Lung (tissue), 12 donors: ENCODE results near the gene MS4A18. TPM values are rescaled to one million over a fixed set of nuclear protein-coding genes. Genes with fewer than 3 reads are reported as not detected.

Experiments
- ATAC-seq: fragments of 200-7000 bp; cut with Tn5 transposase; one replicate; pipeline ENCODE4 v1.9.1; 2020; ENCODE audit warnings: moderate number of reproducible peaks; ENCODE audit not compliant: insufficient read depth, low FRiP score
- DNase-seq, 3 donors: peaks; one replicate each; pipeline ENCODE4 v3.0.0-alpha.2; 2013 to 2017
- H3K27ac ChIP-seq, 2 donors: one replicate each; pipeline ENCODE4 v1.5.1; 2013; ENCODE audit warnings: mild to moderate bottlenecking in 2 of 2, moderate library complexity in 2 of 2, control low read depth in 1 of 2, inconsistent platforms in 1 of 2, low read depth in 1 of 2, low read length in 1 of 2
- H3K27me3 ChIP-seq, 3 donors: one replicate each; pipeline ENCODE4 v1.5.1; 2013; ENCODE audit warnings: low read length in 2 of 3; ENCODE audit not compliant: control insufficient read depth in 3 of 3, insufficient read depth in 3 of 3
- H3K36me3 ChIP-seq, 4 donors: one replicate each; pipeline ENCODE4 v1.5.1; 2013; ENCODE audit warnings: low read length in 4 of 4, mild to moderate bottlenecking in 1 of 4, moderate library complexity in 1 of 4; ENCODE audit not compliant: control insufficient read depth in 4 of 4, insufficient read depth in 4 of 4
- H3K4me1 ChIP-seq, 5 donors: one replicate each; pipeline ENCODE4 v1.5.1; 2013; ENCODE audit warnings: low read length in 5 of 5, mild to moderate bottlenecking in 2 of 5, moderate library complexity in 1 of 5; ENCODE audit not compliant: control insufficient read depth in 5 of 5, insufficient read depth in 5 of 5
- H3K4me3 ChIP-seq: one replicate; pipeline ENCODE4 v1.5.1; 2013; ENCODE audit warnings: mild to moderate bottlenecking, control low read depth, moderate library complexity
- H3K9ac ChIP-seq, 2 donors: one replicate each; pipeline ENCODE4 v1.5.1; 2013; ENCODE audit warnings: low read length in 2 of 2, control low read depth in 1 of 2; ENCODE audit not compliant: insufficient read depth in 1 of 2
- H3K9me3 ChIP-seq, 4 donors: one replicate each; pipeline ENCODE4 v1.5.1; 2013; ENCODE audit warnings: low read length in 3 of 4, mild to moderate bottlenecking in 1 of 4, moderate library complexity in 1 of 4; ENCODE audit not compliant: control insufficient read depth in 4 of 4, insufficient read depth in 3 of 4
- WGBS, 2 donors: extraction: QIAGEN DNeasy Blood & Tissue Kit; methylation state at CpG; one replicate each; pipeline ENCODE4 v1.1.7; 2013; 5-methylcytosine and 5-hydroxymethylcytosine counted together
- polyA plus RNA-seq, 2 donors: library from polyadenylated mRNA; stranded (reverse); fragments of 200-250 nt; gene quantifications; one replicate each; pipeline ENCODE4 v1.2.1, GENCODE V29; 2013
- total RNA-seq, 2 donors: library from RNA; depleted of rRNA in 1 of 2; stranded (reverse); fragments of >200 nt in 1 of 2; gene quantifications; one replicate each; pipeline ENCODE4 v1.2.1, GENCODE V29; 2014 to 2021
- TF ChIP-seq, protein P1 (sequence below): IDR thresholded peaks from 2 replicates; pipeline ENCODE4 v1.5.1; 2012; ENCODE audit warnings: mild to moderate bottlenecking; ENCODE audit errors: control extremely low read depth, extremely low read depth
- donor health status: control.
- donor health status: control.
- donor health status: Bipolar disorder and iron deficiency.
- donor health status: healthy.
- donor health status: DM: yes; HTN: yes; CAD: no.

Gene MS4A18
- total and polyA plus RNA-seq, 4 donors, result 0.03 TPM; not detected in 3

DNA sequence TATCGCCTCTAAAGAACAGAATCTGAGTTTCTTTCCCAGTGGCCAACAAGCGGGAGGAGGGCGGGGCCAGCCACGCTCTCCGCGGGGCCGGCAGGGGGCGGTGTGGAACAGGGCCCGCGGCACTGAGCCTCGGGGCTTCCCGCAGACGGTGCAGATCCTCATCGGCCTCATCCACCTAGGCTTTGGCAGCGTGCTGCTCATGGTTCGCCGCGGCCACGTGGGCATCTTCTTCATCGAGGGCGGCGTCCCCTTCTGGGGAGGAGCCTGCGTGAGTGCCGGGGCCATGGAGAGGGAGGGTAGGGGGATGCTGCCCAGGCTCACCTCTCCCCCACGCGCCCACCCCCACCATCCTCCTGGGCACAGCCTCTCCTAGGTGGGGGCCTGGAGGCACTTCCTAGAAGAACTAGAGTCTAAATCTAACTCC, 42.9 kb downstream of the MS4A18 start:
- DNase-seq (no peak), ATAC-seq (no peak)
- Histone ChIP-seq H3K27me3 (peaks cover 0 to 2% (median 0%) of the 10 kb centered on the region in 3 donors), H3K9me3 (no peaks in the 10 kb centered on the region), H3K9ac (no peak overlapping the region), H3K4me3 (no peak overlapping the region), H3K4me1 (peaks cover 0 to 2% (median 0%) of the 10 kb centered on the region in 5 donors), H3K27ac (no peak overlapping the region), H3K36me3 (no peaks in the 10 kb centered on the region)
- 26 to 37% methylated on average over 26 of the region's 26 CpGs for WGBS, 2 donors
- TF ChIP-seq, protein P1, sequence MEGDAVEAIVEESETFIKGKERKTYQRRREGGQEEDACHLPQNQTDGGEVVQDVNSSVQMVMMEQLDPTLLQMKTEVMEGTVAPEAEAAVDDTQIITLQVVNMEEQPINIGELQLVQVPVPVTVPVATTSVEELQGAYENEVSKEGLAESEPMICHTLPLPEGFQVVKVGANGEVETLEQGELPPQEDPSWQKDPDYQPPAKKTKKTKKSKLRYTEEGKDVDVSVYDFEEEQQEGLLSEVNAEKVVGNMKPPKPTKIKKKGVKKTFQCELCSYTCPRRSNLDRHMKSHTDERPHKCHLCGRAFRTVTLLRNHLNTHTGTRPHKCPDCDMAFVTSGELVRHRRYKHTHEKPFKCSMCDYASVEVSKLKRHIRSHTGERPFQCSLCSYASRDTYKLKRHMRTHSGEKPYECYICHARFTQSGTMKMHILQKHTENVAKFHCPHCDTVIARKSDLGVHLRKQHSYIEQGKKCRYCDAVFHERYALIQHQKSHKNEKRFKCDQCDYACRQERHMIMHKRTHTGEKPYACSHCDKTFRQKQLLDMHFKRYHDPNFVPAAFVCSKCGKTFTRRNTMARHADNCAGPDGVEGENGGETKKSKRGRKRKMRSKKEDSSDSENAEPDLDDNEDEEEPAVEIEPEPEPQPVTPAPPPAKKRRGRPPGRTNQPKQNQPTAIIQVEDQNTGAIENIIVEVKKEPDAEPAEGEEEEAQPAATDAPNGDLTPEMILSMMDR, result no peak

DNA sequence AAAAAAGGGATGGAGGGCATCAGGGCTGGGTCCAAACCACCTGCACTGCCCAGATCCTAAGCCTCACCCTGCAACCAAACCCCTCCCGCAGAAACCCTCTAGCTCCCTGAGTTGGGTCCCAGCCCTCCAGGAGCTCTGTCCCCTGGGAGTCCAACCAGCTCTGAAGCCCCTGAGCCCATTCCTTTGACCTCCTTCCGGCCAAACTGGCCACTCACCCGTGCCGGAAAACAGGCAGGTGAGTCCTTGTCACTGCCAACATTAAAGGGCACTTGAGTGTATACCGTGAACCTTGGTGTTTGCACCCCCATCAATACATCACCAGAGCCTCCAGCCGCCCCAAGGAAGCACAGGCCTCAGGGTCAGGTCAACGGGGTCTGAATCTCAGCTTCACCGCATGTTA, 43.7 kb downstream of the MS4A18 start:
- no peak overlapping the region for H3K9ac ChIP-seq
- no peaks in the 10 kb centered on the region for H3K36me3 ChIP-seq
- ATAC-seq, result no peak
- H3K27ac ChIP-seq, result no peak overlapping the region
- peaks cover 0 to 2% (median 0%) of the 10 kb centered on the region in 3 donors for H3K27me3 ChIP-seq
- no peaks in the 10 kb centered on the region for H3K9me3 ChIP-seq
- peaks cover 0 to 2% (median 0%) of the 10 kb centered on the region in 5 donors for H3K4me1 ChIP-seq
- no peak for DNase-seq
- no peak overlapping the region for H3K4me3 ChIP-seq
- WGBS, 2 donors, result 85 to 89% methylated on average over 8 of the region's 8 CpGs
- TF ChIP-seq, protein P1, result no peak

DNA sequence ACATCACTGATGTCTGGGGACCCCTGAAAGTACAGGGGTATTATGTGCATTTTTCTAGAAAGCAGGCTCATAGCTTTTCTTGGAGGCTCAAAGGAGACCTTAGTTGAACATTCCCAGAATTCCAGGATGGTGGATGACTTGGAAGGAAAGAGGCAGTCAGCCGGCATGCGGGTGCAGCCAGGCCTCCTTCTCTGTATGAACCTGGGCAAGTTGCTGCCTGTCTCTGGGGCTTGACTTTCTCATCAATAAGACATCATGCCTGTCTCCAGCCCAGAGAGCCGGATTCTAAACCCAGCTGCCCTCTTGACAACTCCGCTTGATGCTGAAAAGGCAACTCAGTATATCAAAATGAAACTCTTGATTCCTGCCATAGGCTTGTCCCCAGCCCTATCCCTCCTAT, 44.8 kb downstream of the MS4A18 start:
- H3K4me1 ChIP-seq, result no peaks in the 10 kb centered on the region
- DNase-seq (no peak), ATAC-seq (no peak)
- H3K9ac ChIP-seq, result no peak overlapping the region
- H3K36me3 ChIP-seq, result no peaks in the 10 kb centered on the region
- no peaks in the 10 kb centered on the region for H3K9me3 ChIP-seq
- no peak overlapping the region for H3K4me3 ChIP-seq
- TF ChIP-seq, protein P1, result no peak
- H3K27me3 ChIP-seq, result peaks cover 0 to 2% (median 0%) of the 10 kb centered on the region in 3 donors
- no peak overlapping the region for H3K27ac ChIP-seq
- 79 to 92% methylated on average over 4 of the region's 4 CpGs for WGBS, 2 donors

DNA sequence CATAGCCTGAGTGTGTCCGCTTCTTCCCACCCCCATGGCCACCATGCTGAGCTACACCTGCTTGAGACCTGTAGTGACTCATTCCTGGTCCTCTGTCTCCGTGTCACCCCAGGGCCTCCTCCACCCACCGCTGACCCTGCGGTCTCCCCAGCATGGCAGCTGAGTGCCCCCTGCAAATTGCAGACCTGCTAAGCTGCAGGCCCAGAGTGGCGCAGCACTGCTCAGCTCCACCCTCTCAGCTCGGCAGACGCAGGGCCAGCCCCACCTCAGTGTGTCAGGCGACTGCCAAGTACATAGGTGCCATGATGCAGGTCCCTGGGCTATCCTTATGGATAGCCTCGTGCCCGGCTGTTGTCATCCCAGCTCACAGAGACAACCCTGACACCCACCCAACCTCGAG, 45.3 kb downstream of the MS4A18 start:
- no peaks in the 10 kb centered on the region for H3K9me3 ChIP-seq
- H3K27me3 ChIP-seq, result peaks cover 0 to 2% (median 0%) of the 10 kb centered on the region in 3 donors
- no peak overlapping the region for H3K27ac ChIP-seq
- no peaks in the 10 kb centered on the region for H3K36me3 ChIP-seq
- H3K4me3 ChIP-seq, result no peak overlapping the region
- ATAC-seq (no peak), DNase-seq (no peak)
- 88 to 92% methylated on average over 11 of the region's 11 CpGs for WGBS, 2 donors
- H3K9ac ChIP-seq, result no peak overlapping the region
- TF ChIP-seq, protein P1, result no peak
- H3K4me1 ChIP-seq, result no peaks in the 10 kb centered on the region
